GM23338 (cell line): ENCODE data around the gene PRSS37. TPM values are rescaled to one million over a fixed set of nuclear protein-coding genes. Genes with fewer than 3 reads are reported as not detected.

ENCODE experiments used
- ATAC-seq: fragments of 200-7000 bp; cut with Tn5 transposase; 3 replicates; pipeline ENCODE4 v1.9.1; 2020
- DNase-seq: peaks from one replicate; pipeline ENCODE4 v3.0.0-alpha.2; 2015; ENCODE audit warnings: low spot score
- H2AFZ ChIP-seq: fragments of 200-600 bp; sonication (generic); 2 replicates; pipeline ENCODE4 v1.8.0; 2016; ENCODE audit warnings: antibody characterized with exemption, mild to moderate bottlenecking, moderate library complexity
- H3F3A ChIP-seq: fragments of 200-600 bp; sonication (generic); replicated peaks from 2 replicates; pipeline ENCODE4 v1.8.0; 2017; ENCODE audit warnings: antibody characterized with exemption, mixed run types, low read depth
- H3K27ac ChIP-seq: fragments of 200-600 bp; sonication (generic); 2 replicates; pipeline ENCODE4 v1.6.1; 2016; ENCODE audit warnings: low read depth
- H3K27me3 ChIP-seq: fragments of 200-600 bp; sonication (generic); 2 replicates; pipeline ENCODE4 v1.8.0; 2016; ENCODE audit warnings: mild to moderate bottlenecking, mixed run types, moderate library complexity; ENCODE audit not compliant: insufficient read depth
- H3K36me3 ChIP-seq: fragments of 200-600 bp; sonication (generic); 2 replicates; pipeline ENCODE4 v1.8.0; 2016; ENCODE audit warnings: mild to moderate bottlenecking; ENCODE audit not compliant: insufficient read depth
- H3K4me1 ChIP-seq: fragments of 200-600 bp; sonication (generic); 2 replicates; pipeline ENCODE4 v1.8.0; 2016; ENCODE audit warnings: mild to moderate bottlenecking, moderate library complexity; ENCODE audit not compliant: insufficient read depth
- H3K4me2 ChIP-seq: fragments of 200-600 bp; sonication (generic); 2 replicates; pipeline ENCODE4 v1.7.1; 2017; ENCODE audit warnings: mixed run types
- H3K4me3 ChIP-seq: fragments of 200-600 bp; sonication (generic); 2 replicates; pipeline ENCODE4 v1.6.1; 2016; ENCODE audit warnings: mixed run types
- H3K79me2 ChIP-seq: fragments of 200-600 bp; sonication (generic); replicated peaks from 2 replicates; pipeline ENCODE4 v1.8.0; 2017; ENCODE audit warnings: mild to moderate bottlenecking; ENCODE audit not compliant: insufficient read depth
- H3K9me2 ChIP-seq: fragments of 200-600 bp; sonication (generic); 2 replicates; pipeline ENCODE4 v1.8.0; 2017; ENCODE audit not compliant: insufficient read depth
- H4K20me1 ChIP-seq: fragments of 200-600 bp; sonication (generic); replicated peaks from 2 replicates; pipeline ENCODE4 v1.8.0; 2017; ENCODE audit warnings: mild to moderate bottlenecking; ENCODE audit not compliant: insufficient read depth
- H3K27ac Mint-ChIP-seq: 2 replicates; pipeline ENCODE4 v1.8.0; 2020; ENCODE audit warnings: inconsistent platforms, mild to moderate bottlenecking, moderate library complexity, mixed read lengths
- H3K27me3 Mint-ChIP-seq: 3 replicates; pipeline ENCODE4 v1.8.0; 2022; ENCODE audit warnings: low read depth, mild to moderate bottlenecking, moderate library complexity, mixed read lengths, inconsistent platforms; ENCODE audit not compliant: insufficient read depth, poor library complexity
- H3K36me3 Mint-ChIP-seq: 3 replicates; pipeline ENCODE4 v1.8.0; 2021; ENCODE audit warnings: low read depth, mild to moderate bottlenecking, inconsistent platforms, moderate library complexity, mixed read lengths
- H3K4me1 Mint-ChIP-seq: 3 replicates; pipeline ENCODE4 v1.8.0; 2020; ENCODE audit warnings: mild to moderate bottlenecking, inconsistent platforms, mixed read lengths
- H3K4me3 Mint-ChIP-seq: 3 replicates; pipeline ENCODE4 v1.8.0; 2021; ENCODE audit warnings: moderate library complexity, mild to moderate bottlenecking, inconsistent platforms, mixed read lengths
- H3K9me3 Mint-ChIP-seq: 3 replicates; pipeline ENCODE4 v1.8.0; 2020; ENCODE audit warnings: moderate library complexity, mild to moderate bottlenecking, inconsistent platforms, mixed read lengths
- CTCF ChIP-seq, 2 experiments: fragments of 200-600 bp in 1 of 2; sonication (generic) in 1 of 2; conservative IDR thresholded peaks; 2 replicates each; pipeline versions ENCODE4 v1.5.1 to v1.6.1; 2016 to 2017; ENCODE audit warnings: antibody characterized with exemption in 2 of 2, low read depth in 2 of 2, mild to moderate bottlenecking in 2 of 2, moderate library complexity in 1 of 2
- ETS1 ChIP-seq: IDR thresholded peaks from 2 replicates; pipeline ENCODE4 v1.6.1; 2016; ENCODE audit warnings: antibody characterized with exemption
- EZH2 ChIP-seq: fragments of 200-600 bp; sonication (generic); IDR thresholded peaks from one replicate; pipeline ENCODE4 v1.8.0; 2017; ENCODE audit warnings: antibody characterized with exemption, mild to moderate bottlenecking, low read depth; ENCODE audit not compliant: unreplicated experiment
- EZH2phosphoT487 ChIP-seq: fragments of 200-600 bp; sonication (generic); IDR thresholded peaks from one replicate; pipeline ENCODE4 v1.8.1; 2018; ENCODE audit warnings: antibody characterized with exemption; ENCODE audit not compliant: unreplicated experiment
- JUNB ChIP-seq: IDR thresholded peaks from one replicate; pipeline ENCODE4 v1.6.1; 2016; ENCODE audit warnings: antibody characterized with exemption; ENCODE audit not compliant: unreplicated experiment
- NANOG ChIP-seq: IDR thresholded peaks from 2 replicates; pipeline ENCODE4 v1.6.1; 2016; ENCODE audit warnings: antibody characterized with exemption, borderline replicate concordance
- POLR2AphosphoS5 ChIP-seq: IDR thresholded peaks from 2 replicates; pipeline ENCODE4 v1.6.1; 2016; ENCODE audit warnings: antibody characterized with exemption, low read depth
- STAT1 ChIP-seq: IDR thresholded peaks from one replicate; pipeline ENCODE4 v1.6.1; 2016; ENCODE audit warnings: antibody characterized with exemption; ENCODE audit not compliant: unreplicated experiment
- ZNF331 ChIP-seq: fragments of 250-450 bp; sonication (Bioruptor Pico); IDR thresholded peaks from 2 replicates; pipeline ENCODE4 v1.5.0; 2020; ENCODE audit warnings: low read depth, mild to moderate bottlenecking, moderate library complexity
- ZNF462 ChIP-seq: fragments of 250-450 bp; sonication (Bioruptor Pico); IDR thresholded peaks from 2 replicates; pipeline ENCODE4 v1.5.0; 2020; ENCODE audit warnings: mild to moderate bottlenecking, moderate library complexity
- polyA plus RNA-seq: library from polyadenylated mRNA; unstranded; fragments of >200 nt; fragmentation: Nextera tagmentation; extraction: Ambion mirVana; gene quantifications from 2 replicates; pipeline ENCODE4 v1.2.1, GENCODE V29; 2016
- total RNA-seq: library from RNA; depleted of rRNA; stranded (reverse); fragments of >200 nt; shearing (Covaris generic); gene quantifications from 2 replicates; pipeline ENCODE4 v1.2.3, GENCODE V29; 2014

PRSS37 gene
- total and polyA plus RNA-seq, 2 experiments from 2014 or later, result 0.58 TPM; not detected in 1

DNA sequence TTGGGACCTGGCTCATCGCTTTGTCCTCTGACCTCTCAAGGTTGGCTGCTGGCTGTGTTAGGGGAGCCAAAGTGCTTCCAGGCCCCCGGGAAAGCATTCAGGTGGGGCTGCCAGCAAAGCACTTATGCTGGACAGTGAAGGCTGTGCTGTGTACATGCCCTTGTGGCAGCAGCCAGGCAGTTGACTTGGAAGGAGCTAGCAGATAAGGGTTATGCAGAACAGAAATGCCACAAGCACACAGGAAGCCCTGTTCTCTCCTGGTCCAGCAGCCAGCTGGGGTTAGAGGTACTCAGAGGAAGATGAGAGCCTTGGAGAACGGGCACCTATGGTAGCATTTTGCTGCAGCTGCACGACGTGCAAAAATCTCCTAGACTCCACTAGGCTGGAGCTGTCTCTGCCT lies 39.7 kb upstream of the PRSS37 start:
- Mint-ChIP-seq H3K4me1 (peaks cover 10% of the 10 kb centered on the region), H3K9me3 (peaks cover 7% of the 10 kb centered on the region; the same call in 2 of the 3 replicates), H3K36me3 (peaks cover 3% of the 10 kb centered on the region; the same call in 1 of the 3 replicates), H3K27ac (no peak overlapping the region), H3K27me3 (no peaks in the 10 kb centered on the region), H3K4me3 (no peak overlapping the region)
- ATAC-seq, result no peak
- Histone ChIP-seq H3K4me2 (no peak overlapping the region), H3K36me3 (no peaks in the 10 kb centered on the region), H3K4me3 (no peak overlapping the region), H3K27ac (no peak overlapping the region), H3K79me2 (no peaks in the 10 kb centered on the region), H3K9me2 (peaks cover 2% of the 10 kb centered on the region; the same call in 1 of the 2 replicates), H2AFZ (no peak overlapping the region), H3K27me3 (no peaks in the 10 kb centered on the region), H4K20me1 (no peaks in the 10 kb centered on the region), H3K4me1 (peaks cover 5% of the 10 kb centered on the region), H3F3A (no peaks in the 10 kb centered on the region)
- no peak for TF ChIP-seq POLR2AphosphoS5
- DNase-seq, result no peak

GRCh38 chr7:141877365-141877764 lies 36.1 kb upstream of the PRSS37 start:
- Histone ChIP-seq H3K4me2 (no peak overlapping the region), H3K4me3 (no peak overlapping the region), H3K27me3 (no peaks in the 10 kb centered on the region), H2AFZ (no peak overlapping the region), H3K4me1 (peaks cover 18% of the 10 kb centered on the region), H3K79me2 (no peaks in the 10 kb centered on the region), H4K20me1 (no peaks in the 10 kb centered on the region), H3K36me3 (no peaks in the 10 kb centered on the region), H3F3A (no peaks in the 10 kb centered on the region), H3K27ac (no peak overlapping the region), H3K9me2 (no peaks in the 10 kb centered on the region)
- no peak for DNase-seq
- peak overlapping the region; percentile 46; the same call in 1 of the 2 replicates for H3K27ac Mint-ChIP-seq
- H3K36me3 Mint-ChIP-seq, result no peaks in the 10 kb centered on the region
- H3K27me3 Mint-ChIP-seq, result no peaks in the 10 kb centered on the region
- peaks cover 24% of the 10 kb centered on the region for H3K4me1 Mint-ChIP-seq
- ATAC-seq, result no peak
- H3K9me3 Mint-ChIP-seq, result peaks cover 2% of the 10 kb centered on the region; the same call in 1 of the 3 replicates
- no peak overlapping the region for H3K4me3 Mint-ChIP-seq
- no peak for TF ChIP-seq EZH2phosphoT487
- TF ChIP-seq ZNF331, result no peak
- no peak for TF ChIP-seq NANOG
- TF ChIP-seq ETS1, result no peak
- no peak for TF ChIP-seq POLR2AphosphoS5
- TF ChIP-seq EZH2, result no peak
- no peak for TF ChIP-seq STAT1
- TF ChIP-seq JUNB, result no peak
- no peak for TF ChIP-seq CTCF (conservative IDR thresholded peaks at IDR 0.05; ENCODE audit: low read depth in 2 of 2)
- TF ChIP-seq ZNF462 (CRISPR knock-in tag), result no peak
